ACHN (cell line): Measurements from ENCODE around the gene PDLIM1.

ENCODE experiments used
- DNase-seq: peaks from one replicate; pipeline ENCODE4 v3.0.0-alpha.2; 2015
- in situ Hi-C: cut with HindIII; loops from 2 replicates; pipeline ENCODE4 v1.10.0; 2017; ENCODE audit warnings: low sequenced_read_pairs, low pct_ligation_motif_present, low pct_unique_long_range_greater_than_20kb

Gene PDLIM1

GRCh38 chr10:95276367-95277200, 14.2 kb downstream of the PDLIM1 start:
- in situ Hi-C loops: no loop called here
- no peak for DNase-seq

- in situ Hi-C loops: no loop called here
- DNase-seq: no peak
These were observed 15.0 kb downstream of the PDLIM1 start for GRCh38 chr10:95275726-95276366.

- in situ Hi-C loops: no loop called here
- peak; percentile 76 for DNase-seq
These were observed 17.1 kb downstream of the PDLIM1 start for GRCh38 chr10:95273393-95274312.

- in situ Hi-C loops: no loop called here
- DNase-seq: no peak
These were observed 22.4 kb downstream of the PDLIM1 start for GRCh38 chr10:95268438-95268837.

GRCh38 chr10:95267251-95267650, 23.6 kb downstream of the PDLIM1 start:
- in situ Hi-C loops: no loop called here
- DNase-seq: no peak

- DNase-seq: peak; percentile 91
- in situ Hi-C loops: no loop called here
These were observed 24.1 kb downstream of the PDLIM1 start for GRCh38 chr10:95266674-95267095.

- DNase-seq: no peak
- in situ Hi-C loops: no loop called here
These were observed 25.2 kb downstream of the PDLIM1 start for GRCh38 chr10:95265572-95265971.

- DNase-seq: no peak
- in situ Hi-C loops: no loop called here
These were observed 26.4 kb downstream of the PDLIM1 start for GRCh38 chr10:95264227-95265051.

GRCh38 chr10:95263864-95264226, 27.0 kb downstream of the PDLIM1 start:
- DNase-seq: no peak
- in situ Hi-C loops: no loop called here

- in situ Hi-C loops: no loop called here
- DNase-seq: no peak
These were observed 27.9 kb downstream of the PDLIM1 start for GRCh38 chr10:95262763-95263518.

- no peak for DNase-seq
- in situ Hi-C loops: no loop called here
These were observed 28.9 kb downstream of the PDLIM1 start for GRCh38 chr10:95261926-95262325.

- DNase-seq: peak; percentile 24
- in situ Hi-C loops: no loop called here
These were observed 29.8 kb downstream of the PDLIM1 start for GRCh38 chr10:95260909-95261552.

- in situ Hi-C loops: no loop called here
- DNase-seq: peak; percentile 93
These were observed 30.4 kb downstream of the PDLIM1 start for GRCh38 chr10:95260397-95260881.

- no peak for DNase-seq
These were observed 33.0 kb downstream of the PDLIM1 start for GRCh38 chr10:95257849-95258248.

GRCh38 chr10:95256268-95256667, 34.5 kb downstream of the PDLIM1 start:
- in situ Hi-C loops: no loop called here
- no peak for DNase-seq

More at GRCh38 chr10:95257849-95258248, 33.0 kb downstream of the PDLIM1 start:
- in situ Hi-C loops: no loop called here

- no peak for DNase-seq
- in situ Hi-C loops: no loop called here
These were observed 36.2 kb downstream of the PDLIM1 start for GRCh38 chr10:95254629-95255028.

GRCh38 chr10:95253686-95254085, 37.1 kb downstream of the PDLIM1 start:
- DNase-seq: no peak
- in situ Hi-C loops: no loop called here
